ENCODE data around the gene BMAL1. TPM values are rescaled to one million over a fixed set of nuclear protein-coding genes. Genes with fewer than 3 reads are reported as not detected.

Gene BMAL1
- 13.6 and 13.8 TPM in 2 replicates for total RNA-seq

GRCh38 chr11:13277768-13278608, at the start of gene BMAL1:
BMAL1 (plus strand) TSS chr11:13277790; CDS start chr11:13354309, 76,519 bp downstream.

Other genes with a start within 250 kb of the BMAL1 start
- gene BTBD10, start 185.4 kb downstream of the BMAL1 start, total RNA-seq: 75.1 and 159 TPM in 2 replicates
- gene PTH, start 218.2 kb downstream of the BMAL1 start, total RNA-seq: not detected in 2 replicates

Data from bladder microvascular endothelial cell (primary cell).